HepG2 (cell line): Measurements from ENCODE around the gene TFAP2B. TPM values are rescaled to one million over a fixed set of nuclear protein-coding genes. Genes with fewer than 3 reads are reported as not detected.

Source experiments
- ATAC-seq: fragments of 200-7000 bp; cut with Tn5 transposase; 3 replicates; pipeline ENCODE4 v1.9.1; 2020; ENCODE audit warnings: mild to moderate bottlenecking, moderate library complexity
- BruUV-seq: library from RNA; stranded (reverse); fragments of 400-500 nt; replicated peaks from 2 replicates; lab custom pipeline; 2021; lab: Mats Ljungman, UMichigan
- CTCF ChIA-PET: fragments of 300-600 bp; formaldehyde crosslinking; extraction: SDS; loops from one replicate; lab custom pipeline; 2021; ENCODE audit warnings: low total read pairs, inconsistent platforms, low intra/inter-chr PET ratio; lab: Yijun Ruan, JAX
- POLR2A ChIA-PET: fragments of 350-600 bp; sonication (Branson Sonifier 250); formaldehyde crosslinking; loops from one replicate; lab custom pipeline; 2020; ENCODE audit warnings: antibody characterized with exemption, inconsistent platforms; lab: Yijun Ruan, JAX
- DNase-seq: peaks from one replicate; pipeline ENCODE4 v3.0.0-alpha.2; 2015; ENCODE audit warnings: low spot score
- FAIRE-seq: peaks from 3 replicates; lab custom pipeline; 2011; peaks lifted over from hg19 to GRCh38; lab: Jason Lieb, UNC
- H2AFZ ChIP-seq: one replicate; pipeline ENCODE4 v1.6.1; 2011; ENCODE audit warnings: low read length, inconsistent platforms
- H3K27ac ChIP-seq: fragments of 300-600 bp; 3 replicates; pipeline ENCODE4 v1.8.0; 2011; ENCODE audit warnings: mixed run types, mild to moderate bottlenecking, mixed read lengths, low read length, inconsistent platforms; ENCODE audit not compliant: insufficient read depth; ENCODE audit errors: extremely low read length
- H3K27me3 ChIP-seq, 2 experiments: fragments of 200-600 bp in 1 of 2; 2 replicates in 1 of 2; 3 replicates in 1 of 2; pipeline versions ENCODE4 v1.6.0 to v1.8.0; 2011; ENCODE audit warnings: low read length in 2 of 2, mild to moderate bottlenecking in 2 of 2, moderate library complexity in 2 of 2, inconsistent platforms in 1 of 2; ENCODE audit not compliant: insufficient read depth in 2 of 2, control insufficient read depth in 1 of 2
- H3K36me3 ChIP-seq, 2 experiments: fragments of 200-600 bp in 1 of 2; replicated peaks in 1 of 2; 2 replicates in 1 of 2; 3 replicates in 1 of 2; pipeline versions ENCODE4 v1.5.1 to v1.8.0; 2011; ENCODE audit warnings: low read length in 2 of 2, inconsistent platforms in 1 of 2; ENCODE audit not compliant: insufficient read depth in 2 of 2, control insufficient read depth in 1 of 2
- H3K4me1 ChIP-seq: 2 replicates; pipeline ENCODE4 v1.5.1; 2012; ENCODE audit warnings: low read length, inconsistent platforms; ENCODE audit not compliant: insufficient read depth
- H3K4me2 ChIP-seq: 2 replicates; pipeline ENCODE4 v1.6.0; 2011; ENCODE audit warnings: low read depth, low read length, inconsistent platforms
- H3K4me3 ChIP-seq, 3 experiments: fragments of 200-600 bp in 1 of 3; sonication (generic), shearing (Covaris generic) in 1 of 3; replicated peaks in 1 of 3; 2 replicates each; pipeline ENCODE4 v1.5.1; 2011 to 2016; ENCODE audit warnings: low read length in 3 of 3, inconsistent platforms in 2 of 3, low read depth in 2 of 3, mild to moderate bottlenecking in 2 of 3, control low read depth in 1 of 3, mixed read lengths in 1 of 3; ENCODE audit not compliant: insufficient read depth in 1 of 3
- H3K79me2 ChIP-seq: one replicate; pipeline ENCODE4 v1.6.1; 2011; ENCODE audit warnings: low read length, inconsistent platforms; ENCODE audit not compliant: insufficient read depth
- H3K9ac ChIP-seq: 2 replicates; pipeline ENCODE4 v1.6.0; 2011; ENCODE audit warnings: mild to moderate bottlenecking, low read depth, low read length, inconsistent platforms; ENCODE audit not compliant: insufficient read depth
- H3K9me3 ChIP-seq: 2 replicates; pipeline ENCODE4 v1.5.1; 2012; ENCODE audit warnings: mild to moderate bottlenecking, low read length
- H4K20me1 ChIP-seq: 2 replicates; pipeline ENCODE4 v1.6.0; 2011; ENCODE audit warnings: inconsistent platforms, mild to moderate bottlenecking, low read length, moderate library complexity; ENCODE audit not compliant: insufficient read depth
- CERS6 ChIP-seq: sonication (generic); formaldehyde crosslinking; IDR thresholded peaks from 2 replicates; pipeline ENCODE4 v1.5.0; 2020; ENCODE audit warnings: missing genetic modification reagents
- DBP ChIP-seq: sonication (generic); formaldehyde crosslinking; IDR thresholded peaks from 2 replicates; pipeline ENCODE4 v1.4.0; 2020; ENCODE audit warnings: missing genetic modification reagents; ENCODE audit errors: not compliant biosample characterization
- DRAP1 ChIP-seq: IDR thresholded peaks from 2 replicates; pipeline ENCODE4 v1.6.1; 2016; ENCODE audit warnings: missing genetic modification reagents, missing compliant biosample characterization
- PRMT3 ChIP-seq: sonication (generic); formaldehyde crosslinking; IDR thresholded peaks from 2 replicates; pipeline ENCODE4 v1.8.1; 2022; ENCODE audit warnings: low read depth, mild to moderate bottlenecking, moderate library complexity, missing genetic modification reagents, borderline replicate concordance
- WIZ ChIP-seq: sonication (generic); formaldehyde crosslinking; IDR thresholded peaks from 2 replicates; pipeline ENCODE4 v1.5.1; 2020; ENCODE audit warnings: mild to moderate bottlenecking, missing genetic modification reagents
- ZNF691 ChIP-seq: sonication (generic); formaldehyde crosslinking; IDR thresholded peaks from 2 replicates; pipeline ENCODE4 v1.4.0; 2020; ENCODE audit warnings: missing genetic modification reagents, low read depth, mild to moderate bottlenecking, borderline replicate concordance
- ZNF703 ChIP-seq: sonication (generic); formaldehyde crosslinking; IDR thresholded peaks from 2 replicates; pipeline ENCODE4 v1.5.1; 2020; ENCODE audit warnings: missing genetic modification reagents, mild to moderate bottlenecking, moderate library complexity, borderline replicate concordance
- ZNF746 ChIP-seq: sonication (generic); formaldehyde crosslinking; IDR thresholded peaks from 2 replicates; pipeline ENCODE4 v1.8.0; 2022; ENCODE audit warnings: mild to moderate bottlenecking, missing genetic modification reagents
- ZNF839 ChIP-seq: sonication (generic); formaldehyde crosslinking; IDR thresholded peaks from 2 replicates; pipeline ENCODE4 v1.4.0; 2020; ENCODE audit warnings: missing genetic modification reagents, mild to moderate bottlenecking, borderline replicate concordance
- WGBS: methylation state at CpG from one replicate; pipeline ENCODE4 v1.1.6; 2017; ENCODE audit warnings: low lambda C conversion rate; 5-methylcytosine and 5-hydroxymethylcytosine counted together
- in situ Hi-C: cut with HindIII; loops from 2 replicates; pipeline ENCODE4 v1.10.0; 2017; ENCODE audit warnings: low pct_unique_long_range_greater_than_20kb; ENCODE audit not compliant: extremely low pct_ligation_motif_present
- intact Hi-C: fragments of 100-400 bp; cut with micrococcal nuclease; formaldehyde crosslinking; loops from one replicate; pipeline ENCODE4 v1.10.0; 2022; ENCODE audit not compliant: unreplicated experiment
- polyA plus RNA-seq, 8 experiments: library from polyadenylated mRNA; depleted of rRNA in 3 of 8; stranded (reverse) in 7 of 8; unstranded in 1 of 8; fragments of >200 nt; fragmentation: Illumina TruSeq in 4 of 8; extraction: Trizol in 4 of 8; gene quantifications; 2 replicates each; pipeline versions ENCODE4 v1.2.1 to v1.2.3, GENCODE V29; 2011 to 2016; ENCODE audit warnings: low read depth in 4 of 8, missing spikeins in 1 of 8, mixed read lengths in 1 of 8; ENCODE audit not compliant: insufficient read depth in 1 of 8
- total RNA-seq, 5 experiments: library from RNA; depleted of rRNA; stranded (reverse); fragments of >200 nt; fragmentation: Illumina TruSeq; extraction: Trizol; gene quantifications; 2 replicates each; pipeline ENCODE4 v1.2.3, GENCODE V29; 2016; ENCODE audit warnings: low read depth in 1 of 5

Gene TFAP2B
- total and polyA plus RNA-seq, 2 of the 13 experiments (the other 11 are each of a cell fraction or from before 2014, with no cell fraction given) = not detected

GRCh38 chr6:50834929-50835410 is 16.3 kb downstream of the TFAP2B start:
- H3K27me3 ChIP-seq = peaks cover 0 to 16% of the 10 kb centered on the region in 2 experiments; a peak in 2 of 5 replicates
- no peak for FAIRE-seq

GRCh38 chr6:50836231-50836630 is 17.6 kb downstream of the TFAP2B start:
- no peaks in the 10 kb centered on the region for H3K79me2 ChIP-seq
- H3K36me3 ChIP-seq = no peaks in the 10 kb centered on the region
- DNase-seq (no peak), ATAC-seq (no peak), FAIRE-seq (no peak)
- BruUV-seq = no TSS peak
- H3K9me3 ChIP-seq = no peaks in the 10 kb centered on the region
- TF ChIP-seq ZNF839 (CRISPR knock-in tag) = no peak
- no peak for TF ChIP-seq DBP
- no peak for TF ChIP-seq DRAP1
- no peak for TF ChIP-seq ZNF746 (CRISPR knock-in tag)
- no peak for TF ChIP-seq WIZ (CRISPR knock-in tag)
- no peak for TF ChIP-seq PRMT3 (CRISPR knock-in tag)
- TF ChIP-seq ZNF691 (CRISPR knock-in tag) = no peak
- TF ChIP-seq ZNF703 (CRISPR knock-in tag) = no peak
- H3K27me3 ChIP-seq = peaks cover 0 to 28% of the 10 kb centered on the region in 2 experiments; a peak in 2 of 5 replicates
- in situ Hi-C loops = no loop called here
- no peak overlapping the region for H3K4me2 ChIP-seq
- H3K4me1 ChIP-seq = peaks cover 7% of the 10 kb centered on the region; the same call in 1 of the 2 replicates
- H3K4me3 ChIP-seq = no peak overlapping the region
- no peak overlapping the region for H3K27ac ChIP-seq
- ChIA-PET POLR2A (no interaction called here), CTCF (no interaction called here)
- no peak overlapping the region for H2AFZ ChIP-seq
- intact Hi-C loops = no loop called here
- 50% methylated on average over 22 of the region's 22 CpGs for WGBS
- H3K9ac ChIP-seq = no peak overlapping the region
- H4K20me1 ChIP-seq = no peaks in the 10 kb centered on the region; the same call in 1 of the 2 replicates

More at GRCh38 chr6:50834929-50835410, 16.3 kb downstream of the TFAP2B start:
- no peak for TF ChIP-seq CERS6 (CRISPR knock-in tag)
- Histone ChIP-seq H3K27ac (no peak overlapping the region), H3K36me3 (no peaks in the 10 kb centered on the region), H4K20me1 (no peaks in the 10 kb centered on the region), H3K9ac (no peak overlapping the region), H3K9me3 (no peaks in the 10 kb centered on the region), H3K79me2 (no peaks in the 10 kb centered on the region), H3K4me1 (peaks cover 7% of the 10 kb centered on the region; the same call in 1 of the 2 replicates), H2AFZ (no peak overlapping the region), H3K4me2 (no peak overlapping the region), H3K4me3 (no peak overlapping the region)
- intact Hi-C loops = no loop called here
- ATAC-seq (no peak), DNase-seq (no peak)
- in situ Hi-C loops = no loop called here
- CTCF ChIA-PET = no interaction called here
- WGBS = 27% methylated on average over 5 of the region's 5 CpGs
- POLR2A ChIA-PET = no interaction called here
- BruUV-seq = no TSS peak
